GM19395 (cell line): ENCODE data around the gene GNPTG.

ENCODE experiments used
- ATAC-seq: cut with Tn5 transposase; IDR thresholded peaks from one replicate; pipeline ENCODE4 v1.9.1; 2021; ENCODE audit warnings: mild to moderate bottlenecking, moderate library complexity; ENCODE audit not compliant: unreplicated experiment

Gene GNPTG

DNA sequence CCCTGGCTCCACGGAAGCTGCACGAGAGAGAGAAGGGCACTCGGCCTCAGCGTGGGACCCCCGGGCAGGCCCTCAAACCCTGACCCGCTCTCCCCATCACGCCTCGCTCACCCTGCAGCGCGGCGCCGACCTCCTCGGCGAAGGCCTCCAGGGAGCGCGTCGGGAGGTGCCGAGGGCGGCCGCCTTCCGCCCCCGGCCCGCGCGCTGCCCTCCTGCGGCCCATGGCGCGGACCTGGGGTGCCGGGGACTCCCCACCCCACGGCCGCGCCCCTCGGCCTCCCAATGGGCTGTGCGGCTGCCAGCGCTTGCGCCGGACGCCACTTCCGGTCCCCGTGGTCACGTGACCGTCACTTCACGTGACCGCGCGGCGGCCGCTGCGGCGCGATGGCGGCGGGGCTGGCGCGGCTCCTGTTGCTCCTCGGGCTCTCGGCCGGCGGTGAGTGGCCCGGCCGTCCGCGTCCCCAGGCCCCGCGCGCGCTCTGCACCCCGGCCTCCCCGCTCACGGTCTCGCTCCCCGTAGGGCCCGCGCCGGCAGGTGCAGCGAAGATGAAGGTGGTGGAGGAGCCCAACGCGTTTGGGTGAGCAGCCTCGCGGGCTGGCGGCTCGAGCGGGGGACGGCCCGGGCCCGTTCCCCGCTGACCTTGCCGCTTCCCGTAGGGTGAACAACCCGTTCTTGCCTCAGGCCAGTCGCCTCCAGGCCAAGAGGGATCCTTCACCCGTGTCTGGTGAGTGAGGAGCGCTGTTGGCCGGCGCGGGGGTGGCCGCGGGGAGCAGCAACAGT, at the start of gene GNPTG, which contains the start of gene TSR3:
GNPTG (plus strand) TSS at position 350 of the 781 bp plus-strand sequence; CDS start at position 385, 35 bp downstream.
TSR3 (minus strand) TSS at position 297 of the 781 bp plus-strand sequence; CDS start at position 223, 74 bp downstream.
- ATAC-seq: peak; percentile 58

GRCh38 chr16:1305823-1306222, 45.9 kb upstream of the GNPTG start:
- ATAC-seq: no peak

DNA sequence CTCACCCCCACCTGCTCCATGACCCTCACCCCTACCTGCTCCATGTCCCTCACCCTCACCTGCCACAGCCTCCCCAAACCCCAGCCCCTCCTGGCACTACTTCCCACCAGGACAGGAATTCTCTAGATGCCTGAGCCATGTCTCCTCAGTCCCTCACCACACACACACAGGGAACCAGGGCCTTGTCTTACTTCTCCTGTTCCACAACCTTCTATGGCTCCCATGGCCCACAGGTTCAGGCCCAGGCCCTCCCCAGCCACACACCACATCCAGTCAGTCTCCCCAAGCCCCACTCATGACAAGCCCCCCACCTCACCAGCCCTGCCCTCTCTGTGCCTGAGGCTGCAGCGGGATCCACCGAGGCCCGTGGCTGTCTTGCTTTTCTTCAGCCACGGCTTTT, 45.4 kb upstream of the GNPTG start:
- ATAC-seq: no peak

GRCh38 chr16:1308036-1308976, 43.4 kb upstream of the GNPTG start:
- ATAC-seq: peak; percentile 8

- peak; percentile 57 for ATAC-seq
Measured at GRCh38 chr16:1308977-1309885, 42.5 kb upstream of the GNPTG start, which contains the start of gene UBE2I. UBE2I (plus strand) TSS chr16:1309636; CDS start chr16:1314031, 4,395 bp downstream.

DNA sequence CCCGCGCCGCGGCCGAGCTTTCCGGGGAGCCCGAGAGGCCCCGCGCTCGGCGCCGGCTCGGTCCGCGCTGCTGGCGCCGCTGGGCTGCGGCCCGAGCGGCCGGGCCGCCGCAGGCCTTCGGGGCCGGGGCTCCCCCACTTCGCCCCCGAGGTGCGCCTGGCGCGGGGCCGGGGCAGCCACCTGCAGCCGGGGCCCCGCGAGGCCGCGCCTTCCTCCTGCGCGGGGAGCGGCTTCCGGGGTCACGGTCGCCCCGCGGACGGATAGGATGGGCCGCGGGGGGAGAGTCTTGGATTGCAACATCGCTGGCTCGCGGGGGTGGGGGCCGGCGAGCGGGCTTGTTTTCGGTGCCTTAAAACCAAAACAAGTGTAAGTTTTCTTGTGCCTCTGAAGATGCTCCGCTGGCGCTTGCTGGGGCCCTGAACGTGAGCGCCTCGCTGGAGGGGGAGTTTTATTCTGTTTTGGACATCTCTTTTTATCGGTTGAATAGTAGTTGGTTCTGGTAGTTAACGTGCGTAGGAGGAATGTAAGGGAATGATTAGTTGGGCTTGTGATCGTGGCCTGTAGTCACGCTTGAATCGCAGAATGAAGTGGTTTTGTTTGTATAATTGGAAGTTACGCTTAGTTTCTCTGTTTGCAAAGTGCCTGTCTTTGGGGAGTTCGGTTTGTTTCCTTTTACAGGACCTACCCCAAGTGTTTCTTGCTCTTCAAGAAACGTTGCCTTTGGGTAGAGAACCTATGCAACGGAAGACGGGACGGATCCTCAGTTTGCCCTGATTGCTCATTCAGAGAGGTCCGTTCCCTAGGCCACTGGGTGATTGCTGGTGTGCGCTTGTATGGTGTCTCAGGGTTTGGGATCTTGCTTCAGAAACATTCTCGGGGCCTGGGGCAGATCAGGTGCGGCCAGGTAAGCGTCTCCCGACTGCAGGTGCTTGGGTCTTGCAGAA, 41.6 kb upstream of the GNPTG start:
- ATAC-seq: peak; percentile 19

DNA sequence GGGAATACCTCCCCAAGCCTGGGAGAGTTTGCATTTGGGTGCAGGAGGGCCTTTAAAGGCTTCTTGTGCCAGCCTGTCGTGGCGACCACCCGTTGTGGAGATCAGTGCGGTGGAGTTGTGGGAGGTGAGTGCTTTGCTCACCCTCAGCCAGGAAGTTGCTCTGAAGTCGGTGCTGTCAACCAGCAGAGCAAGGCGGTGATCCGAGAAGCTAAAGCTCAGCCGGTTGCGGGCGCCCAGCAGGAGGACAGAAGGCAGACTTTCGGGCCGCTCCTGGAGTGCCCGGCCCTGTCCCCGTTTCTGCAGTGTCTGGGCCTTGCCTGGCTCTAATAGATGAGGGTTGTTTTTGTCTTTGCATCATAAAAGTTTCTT, 40.9 kb upstream of the GNPTG start:
- ATAC-seq: no peak

- no peak for ATAC-seq
Measured at GRCh38 chr16:1311212-1311737, 40.5 kb upstream of the GNPTG start.

DNA sequence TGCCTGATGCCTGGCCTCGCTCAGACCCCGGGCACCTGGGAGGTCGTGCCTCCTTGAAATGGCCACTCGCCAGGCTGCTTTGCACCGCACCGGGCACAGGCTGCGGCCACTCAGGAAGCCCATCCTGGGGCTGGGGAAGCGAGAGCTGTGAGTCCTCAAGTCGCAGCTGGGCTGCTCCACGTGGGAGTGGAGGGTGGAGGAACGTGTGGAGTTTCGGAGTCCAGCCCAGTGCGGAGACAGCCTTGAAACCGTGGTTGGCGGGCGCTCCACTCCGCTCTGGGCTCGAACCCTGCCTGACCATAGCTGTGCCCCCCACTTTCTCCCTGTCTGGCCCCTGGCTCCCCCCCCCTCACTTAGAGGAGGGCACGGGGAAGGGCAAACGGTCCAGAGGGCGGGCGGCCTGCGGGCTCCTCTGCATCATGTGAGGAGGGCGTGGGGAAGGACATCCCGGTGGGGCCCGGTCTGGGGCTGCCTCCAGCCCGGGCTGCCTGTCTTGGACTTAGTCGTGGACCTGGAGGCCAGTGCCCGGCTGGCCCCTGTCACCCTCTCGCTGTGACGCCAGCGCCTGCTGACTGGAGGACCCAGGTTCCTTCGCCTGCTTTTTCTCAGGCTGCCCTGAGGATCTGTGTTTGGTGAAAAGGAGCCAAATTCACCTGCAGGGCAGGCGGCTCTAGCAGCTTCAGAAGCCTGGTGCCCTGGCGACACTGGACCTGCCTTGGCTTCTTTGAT, 39.8 kb upstream of the GNPTG start:
- no peak for ATAC-seq

- ATAC-seq: no peak
Measured at GRCh38 chr16:1312467-1312816, 39.3 kb upstream of the GNPTG start.

DNA sequence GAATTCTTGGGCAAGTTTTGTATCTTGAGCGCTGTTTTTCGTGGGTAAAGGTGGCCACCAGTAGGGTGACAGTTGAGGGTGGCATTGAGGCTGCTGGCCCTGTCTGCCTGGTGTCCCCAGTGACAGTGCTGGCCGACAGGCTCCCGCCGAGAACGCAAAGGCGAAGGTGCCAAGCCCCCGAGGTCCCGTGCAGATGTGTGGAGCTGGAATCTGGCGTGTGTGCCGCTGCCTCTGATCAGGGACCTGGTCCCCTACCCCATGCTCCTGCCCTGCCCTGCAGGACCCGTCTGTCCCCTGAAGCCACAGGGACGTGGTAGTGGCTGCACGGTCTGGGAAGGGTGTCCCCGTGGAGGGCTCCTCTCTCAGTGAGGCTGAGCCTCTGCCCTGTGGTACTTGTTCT, 38.8 kb upstream of the GNPTG start:
- ATAC-seq: no peak

GRCh38 chr16:1313721-1314369, 37.9 kb upstream of the GNPTG start:
- ATAC-seq: no peak

DNA sequence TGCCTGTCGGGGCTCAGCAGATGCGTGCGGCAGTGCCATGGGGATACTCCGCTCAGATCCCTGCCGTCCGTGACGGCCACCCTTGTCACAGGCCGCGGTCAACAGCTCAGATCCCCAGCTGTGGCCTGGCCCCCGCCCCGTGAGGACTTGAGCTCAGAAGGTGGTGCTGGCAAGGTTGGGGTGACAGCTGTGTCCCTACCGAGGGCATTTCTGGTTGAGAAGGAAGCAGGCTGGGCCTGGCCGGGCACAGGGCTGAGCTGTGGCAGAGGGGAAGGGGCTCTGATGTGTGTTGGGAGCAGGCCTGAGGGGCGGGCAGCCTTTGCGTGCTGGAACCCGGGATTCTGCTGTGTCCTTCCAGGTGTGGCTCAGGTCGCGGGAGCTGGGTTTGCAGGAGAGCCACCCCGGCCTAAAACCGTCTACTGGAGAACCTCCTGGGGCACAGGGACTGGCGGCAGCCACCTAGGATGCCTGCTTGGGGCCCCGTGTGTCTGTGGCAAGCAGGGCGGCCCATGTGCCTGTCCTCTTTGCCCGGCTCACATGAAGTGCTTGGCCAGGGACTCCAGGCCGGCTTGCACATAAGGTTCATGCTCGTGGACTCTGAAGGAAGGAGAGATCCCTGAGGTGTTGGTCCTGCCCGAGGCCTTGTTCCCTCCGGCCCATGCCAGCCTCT, 37.2 kb upstream of the GNPTG start:
- no peak for ATAC-seq

DNA sequence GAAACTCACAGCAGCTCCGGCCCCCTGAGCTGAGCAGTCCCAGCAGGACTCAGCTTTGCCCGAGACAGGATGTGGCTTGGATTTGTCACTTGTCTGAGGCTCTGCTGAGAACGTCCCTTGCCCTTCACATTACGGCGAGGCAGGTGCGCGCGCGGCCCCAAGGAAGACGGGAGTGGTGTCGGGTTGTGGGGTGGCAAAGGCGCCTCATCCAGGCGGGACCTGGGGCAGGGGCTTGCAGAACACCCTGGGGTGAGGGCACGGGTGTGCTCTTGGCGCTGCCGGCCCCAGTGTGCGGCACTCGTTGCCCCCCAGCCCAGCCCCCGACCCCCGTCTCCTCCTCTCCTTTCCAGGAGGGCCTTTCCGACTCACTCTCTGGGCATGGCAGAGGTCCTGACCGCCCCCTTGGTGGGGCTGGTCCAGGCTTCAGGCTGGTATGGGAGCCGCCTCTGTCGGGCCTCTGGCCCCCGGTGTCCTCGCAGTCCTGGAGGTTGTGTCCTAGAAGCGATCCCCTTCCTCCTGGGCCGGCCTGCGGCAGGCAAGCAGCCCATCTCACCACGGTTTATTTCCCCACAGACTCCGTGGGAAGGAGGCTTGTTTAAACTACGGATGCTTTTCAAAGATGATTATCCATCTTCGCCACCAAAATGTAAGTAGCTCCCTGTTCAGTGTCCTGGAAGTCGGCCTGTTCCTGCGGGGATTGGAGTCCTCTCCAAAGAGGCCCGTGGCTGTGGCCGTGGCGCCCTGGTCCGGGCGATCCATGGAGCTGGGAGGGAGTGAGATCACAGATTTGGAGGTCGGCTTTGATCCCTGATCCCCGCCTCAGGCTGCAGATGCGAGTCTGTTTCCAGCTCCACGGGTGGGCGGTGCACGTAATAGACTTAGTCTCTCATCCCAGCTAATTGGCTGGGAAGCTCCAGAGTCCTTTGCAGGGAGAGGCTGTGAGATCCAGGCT, 36.4 kb upstream of the GNPTG start:
- no peak for ATAC-seq

GRCh38 chr16:1316033-1316405, 35.7 kb upstream of the GNPTG start:
- no peak for ATAC-seq

- ATAC-seq: no peak
Measured at GRCh38 chr16:1317479-1318267, 34.1 kb upstream of the GNPTG start.
